ENCODE results near the gene RPL29.

- TF ChIP-seq, protein P1, sequence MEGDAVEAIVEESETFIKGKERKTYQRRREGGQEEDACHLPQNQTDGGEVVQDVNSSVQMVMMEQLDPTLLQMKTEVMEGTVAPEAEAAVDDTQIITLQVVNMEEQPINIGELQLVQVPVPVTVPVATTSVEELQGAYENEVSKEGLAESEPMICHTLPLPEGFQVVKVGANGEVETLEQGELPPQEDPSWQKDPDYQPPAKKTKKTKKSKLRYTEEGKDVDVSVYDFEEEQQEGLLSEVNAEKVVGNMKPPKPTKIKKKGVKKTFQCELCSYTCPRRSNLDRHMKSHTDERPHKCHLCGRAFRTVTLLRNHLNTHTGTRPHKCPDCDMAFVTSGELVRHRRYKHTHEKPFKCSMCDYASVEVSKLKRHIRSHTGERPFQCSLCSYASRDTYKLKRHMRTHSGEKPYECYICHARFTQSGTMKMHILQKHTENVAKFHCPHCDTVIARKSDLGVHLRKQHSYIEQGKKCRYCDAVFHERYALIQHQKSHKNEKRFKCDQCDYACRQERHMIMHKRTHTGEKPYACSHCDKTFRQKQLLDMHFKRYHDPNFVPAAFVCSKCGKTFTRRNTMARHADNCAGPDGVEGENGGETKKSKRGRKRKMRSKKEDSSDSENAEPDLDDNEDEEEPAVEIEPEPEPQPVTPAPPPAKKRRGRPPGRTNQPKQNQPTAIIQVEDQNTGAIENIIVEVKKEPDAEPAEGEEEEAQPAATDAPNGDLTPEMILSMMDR (IDR thresholded peaks at IDR 0.05; ENCODE audit: insufficient read depth, low read length, poor library complexity, severe bottlenecking), result no peak
- TF ChIP-seq EZH2phosphoT487 (conservative IDR thresholded peaks at IDR 0.05; ENCODE audit: low read length), result no peak
These were observed 15.4 kb downstream of the RPL29 start for GRCh38 chr3:51980253-51980652.

All from SU-DHL-6 (cell line).